22Rv1 (cell line): ENCODE measurements around the gene WASF3.

ENCODE experiments used
- ZFX ChIP-seq: fragments of 450-650 bp; IDR thresholded peaks from 2 replicates; pipeline ENCODE4 v1.6.1; 2017; ENCODE audit warnings: antibody characterized with exemption, borderline replicate concordance
- TF ChIP-seq, protein P1 (sequence below): fragments of 450-650 bp; IDR thresholded peaks from 2 replicates; pipeline ENCODE4 v1.5.1; 2017; ENCODE audit warnings: mild to moderate bottlenecking

- TF ChIP-seq, protein P1, sequence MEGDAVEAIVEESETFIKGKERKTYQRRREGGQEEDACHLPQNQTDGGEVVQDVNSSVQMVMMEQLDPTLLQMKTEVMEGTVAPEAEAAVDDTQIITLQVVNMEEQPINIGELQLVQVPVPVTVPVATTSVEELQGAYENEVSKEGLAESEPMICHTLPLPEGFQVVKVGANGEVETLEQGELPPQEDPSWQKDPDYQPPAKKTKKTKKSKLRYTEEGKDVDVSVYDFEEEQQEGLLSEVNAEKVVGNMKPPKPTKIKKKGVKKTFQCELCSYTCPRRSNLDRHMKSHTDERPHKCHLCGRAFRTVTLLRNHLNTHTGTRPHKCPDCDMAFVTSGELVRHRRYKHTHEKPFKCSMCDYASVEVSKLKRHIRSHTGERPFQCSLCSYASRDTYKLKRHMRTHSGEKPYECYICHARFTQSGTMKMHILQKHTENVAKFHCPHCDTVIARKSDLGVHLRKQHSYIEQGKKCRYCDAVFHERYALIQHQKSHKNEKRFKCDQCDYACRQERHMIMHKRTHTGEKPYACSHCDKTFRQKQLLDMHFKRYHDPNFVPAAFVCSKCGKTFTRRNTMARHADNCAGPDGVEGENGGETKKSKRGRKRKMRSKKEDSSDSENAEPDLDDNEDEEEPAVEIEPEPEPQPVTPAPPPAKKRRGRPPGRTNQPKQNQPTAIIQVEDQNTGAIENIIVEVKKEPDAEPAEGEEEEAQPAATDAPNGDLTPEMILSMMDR = no peak
- no peak for TF ChIP-seq ZFX
Observed at GRCh38 chr13:26528527-26528926, 29.0 kb upstream of the WASF3 start.
